DMS 273 (cell line): ENCODE measurements around the gene FAM72D.
"Not testable (repeated sequence)": the region's sequence is repeated elsewhere in the genome, so short reads cannot be mapped to it uniquely, and the experiment has no call there.

Source experiments
- DNase-seq: peaks from one replicate; lab custom pipeline; 2025; ENCODE audit not compliant: unreplicated experiment; lab: John Stamatoyannopoulos, UW

Gene FAM72D

GRCh38 chr1:145095284-145096057, at the start of gene FAM72D, which contains the start of gene SRGAP2B:
FAM72D (plus strand) TSS chr1:145095974; CDS start chr1:145096848, 874 bp downstream.
SRGAP2B (minus strand) TSS chr1:145095328; CDS start chr1:145092901, 2,427 bp downstream.
- not testable (repeated sequence) for DNase-seq

GRCh38 chr1:145047553-145047952, 48.2 kb upstream of the FAM72D start:
- DNase-seq, result not testable (repeated sequence)

- DNase-seq, result not testable (repeated sequence)
Observed at GRCh38 chr1:145048181-145048856, 47.5 kb upstream of the FAM72D start.

- DNase-seq, result not testable (repeated sequence)
Observed at GRCh38 chr1:145052019-145052776, 43.6 kb upstream of the FAM72D start.

GRCh38 chr1:145053428-145053827, 42.3 kb upstream of the FAM72D start:
- DNase-seq, result not testable (repeated sequence)

- DNase-seq, result not testable (repeated sequence)
Observed at GRCh38 chr1:145055217-145055760, 40.5 kb upstream of the FAM72D start.

- not testable (repeated sequence) for DNase-seq
Observed at GRCh38 chr1:145058184-145058583, 37.6 kb upstream of the FAM72D start.

GRCh38 chr1:145063285-145063684, 32.5 kb upstream of the FAM72D start:
- not testable (repeated sequence) for DNase-seq

- not testable (repeated sequence) for DNase-seq
Observed at GRCh38 chr1:145063941-145064648, 31.7 kb upstream of the FAM72D start.

- DNase-seq, result not testable (repeated sequence)
Observed at GRCh38 chr1:145065194-145065826, 30.5 kb upstream of the FAM72D start.

GRCh38 chr1:145066486-145066885, 29.3 kb upstream of the FAM72D start:
- not testable (repeated sequence) for DNase-seq

GRCh38 chr1:145071569-145071968, 24.2 kb upstream of the FAM72D start:
- DNase-seq, result not testable (repeated sequence)

- not testable (repeated sequence) for DNase-seq
Observed at GRCh38 chr1:145074021-145074559, 21.7 kb upstream of the FAM72D start.

GRCh38 chr1:145076877-145077276, 18.9 kb upstream of the FAM72D start:
- not testable (repeated sequence) for DNase-seq

- DNase-seq, result not testable (repeated sequence)
Observed at GRCh38 chr1:145077872-145078786, 17.6 kb upstream of the FAM72D start.

- not testable (repeated sequence) for DNase-seq
Observed at GRCh38 chr1:145078787-145079370, 16.9 kb upstream of the FAM72D start.

- not testable (repeated sequence) for DNase-seq
Observed at GRCh38 chr1:145079737-145080136, 16.0 kb upstream of the FAM72D start.

- DNase-seq, result not testable (repeated sequence)
Observed at GRCh38 chr1:145080193-145080592, 15.6 kb upstream of the FAM72D start.
